ENCODE measurements around the gene NOTCH3. TPM values are rescaled to one million over a fixed set of nuclear protein-coding genes. Genes with fewer than 3 reads are reported as not detected.

The NOTCH3 gene
- total RNA-seq, 1 donor: 39.4 TPM

DNA sequence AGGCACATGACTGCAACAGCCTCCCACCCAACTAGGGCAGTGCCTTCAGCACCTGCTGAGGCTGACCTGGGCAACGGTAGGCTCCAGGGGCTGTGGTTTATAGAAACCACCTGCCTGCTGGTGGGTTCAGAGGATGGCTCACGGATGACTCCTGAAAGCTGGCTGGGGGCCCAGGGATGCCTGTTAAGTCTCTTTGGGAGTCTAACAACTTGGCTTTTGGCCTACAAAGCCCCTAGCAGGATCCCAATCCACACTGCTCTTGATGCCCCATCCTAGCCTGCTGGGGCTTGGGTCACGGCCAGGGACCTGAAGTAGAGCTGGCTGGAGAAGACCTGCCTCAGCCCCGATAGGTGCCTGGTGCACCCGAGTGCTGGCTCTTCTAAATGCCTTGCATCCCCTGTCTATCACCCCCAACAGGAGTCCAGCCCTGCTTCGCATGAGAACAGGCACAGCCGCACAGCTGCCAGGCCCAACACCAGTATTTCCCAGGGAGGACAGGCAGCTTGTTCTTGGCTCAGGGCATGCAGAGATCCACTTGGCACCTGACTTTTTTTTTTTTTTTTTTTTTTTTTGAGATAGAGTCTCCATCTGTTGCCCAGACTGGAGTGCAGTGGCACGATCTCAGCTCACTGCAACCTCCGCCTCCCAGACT is 40.6 kb upstream of the NOTCH3 start:
- DNase-seq (ENCODE audit: low read depth): no peak

DNA sequence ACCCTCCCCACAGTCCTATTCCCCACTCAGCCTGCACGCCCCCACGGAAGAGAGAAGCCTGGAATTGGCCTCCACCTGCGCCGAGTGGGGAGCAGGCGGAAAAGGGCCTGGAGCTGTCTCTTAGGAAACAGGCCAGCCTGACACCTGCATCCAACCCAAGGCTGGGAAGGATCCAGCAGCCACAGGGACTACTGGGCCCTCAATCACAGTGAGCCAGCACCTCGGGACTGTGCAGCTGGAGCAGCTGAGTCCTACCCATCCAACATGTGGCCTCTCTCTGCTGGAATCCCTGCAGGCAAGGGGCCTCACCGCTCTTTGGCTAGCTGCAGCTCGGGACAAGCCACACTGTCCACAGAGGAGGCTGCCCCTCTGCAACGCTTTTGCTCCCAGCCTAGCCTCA is 39.7 kb upstream of the NOTCH3 start:
- TF ChIP-seq, protein P1, sequence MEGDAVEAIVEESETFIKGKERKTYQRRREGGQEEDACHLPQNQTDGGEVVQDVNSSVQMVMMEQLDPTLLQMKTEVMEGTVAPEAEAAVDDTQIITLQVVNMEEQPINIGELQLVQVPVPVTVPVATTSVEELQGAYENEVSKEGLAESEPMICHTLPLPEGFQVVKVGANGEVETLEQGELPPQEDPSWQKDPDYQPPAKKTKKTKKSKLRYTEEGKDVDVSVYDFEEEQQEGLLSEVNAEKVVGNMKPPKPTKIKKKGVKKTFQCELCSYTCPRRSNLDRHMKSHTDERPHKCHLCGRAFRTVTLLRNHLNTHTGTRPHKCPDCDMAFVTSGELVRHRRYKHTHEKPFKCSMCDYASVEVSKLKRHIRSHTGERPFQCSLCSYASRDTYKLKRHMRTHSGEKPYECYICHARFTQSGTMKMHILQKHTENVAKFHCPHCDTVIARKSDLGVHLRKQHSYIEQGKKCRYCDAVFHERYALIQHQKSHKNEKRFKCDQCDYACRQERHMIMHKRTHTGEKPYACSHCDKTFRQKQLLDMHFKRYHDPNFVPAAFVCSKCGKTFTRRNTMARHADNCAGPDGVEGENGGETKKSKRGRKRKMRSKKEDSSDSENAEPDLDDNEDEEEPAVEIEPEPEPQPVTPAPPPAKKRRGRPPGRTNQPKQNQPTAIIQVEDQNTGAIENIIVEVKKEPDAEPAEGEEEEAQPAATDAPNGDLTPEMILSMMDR (IDR thresholded peaks at IDR 0.05; ENCODE audit: insufficient read depth, low read length): no peak
- no peak for DNase-seq (ENCODE audit: low read depth)
- H3K4me3 ChIP-seq (ENCODE audit: low read depth, low read length): no peak overlapping the region

More for the DNA sequence above, 40.6 kb upstream of the NOTCH3 start:
- TF ChIP-seq, protein P1 (IDR thresholded peaks at IDR 0.05; ENCODE audit: insufficient read depth, low read length): no peak
- no peak overlapping the region for H3K4me3 ChIP-seq (ENCODE audit: low read depth, low read length)

DNA sequence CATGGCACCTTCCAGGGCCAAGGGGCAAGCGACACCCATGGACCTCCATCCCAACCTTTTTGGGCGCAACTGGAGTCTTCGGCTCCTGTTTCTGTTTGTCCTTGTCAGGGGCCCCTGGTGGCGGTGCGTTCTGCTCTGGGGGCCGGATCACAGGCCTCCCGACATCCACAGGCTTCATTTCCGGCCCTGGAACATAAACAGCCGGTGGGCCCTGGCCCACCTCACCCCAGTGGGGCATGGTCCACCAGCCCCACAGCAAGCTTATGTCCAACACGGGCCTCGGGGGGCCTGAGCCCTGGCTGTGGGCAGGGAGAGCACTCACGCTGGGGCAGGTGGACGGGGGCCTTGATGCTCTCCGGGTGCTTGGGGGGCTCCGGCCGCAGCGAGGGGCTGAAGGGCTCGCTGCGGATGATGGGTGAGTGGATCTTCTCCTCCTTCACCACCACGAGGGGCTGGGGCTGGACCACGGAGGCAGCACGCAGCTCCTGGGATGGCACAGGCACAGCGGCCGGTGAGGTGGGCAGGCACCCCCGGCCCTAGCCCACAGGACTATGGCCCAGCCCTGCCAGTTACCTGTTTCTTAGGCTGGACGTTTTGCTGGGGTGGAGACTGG is 38.6 kb upstream of the NOTCH3 start:
- no peak overlapping the region for H3K4me3 ChIP-seq (ENCODE audit: low read depth, low read length)
- TF ChIP-seq, protein P1 (IDR thresholded peaks at IDR 0.05; ENCODE audit: insufficient read depth, low read length): no peak
- no peak for DNase-seq (ENCODE audit: low read depth)

DNA sequence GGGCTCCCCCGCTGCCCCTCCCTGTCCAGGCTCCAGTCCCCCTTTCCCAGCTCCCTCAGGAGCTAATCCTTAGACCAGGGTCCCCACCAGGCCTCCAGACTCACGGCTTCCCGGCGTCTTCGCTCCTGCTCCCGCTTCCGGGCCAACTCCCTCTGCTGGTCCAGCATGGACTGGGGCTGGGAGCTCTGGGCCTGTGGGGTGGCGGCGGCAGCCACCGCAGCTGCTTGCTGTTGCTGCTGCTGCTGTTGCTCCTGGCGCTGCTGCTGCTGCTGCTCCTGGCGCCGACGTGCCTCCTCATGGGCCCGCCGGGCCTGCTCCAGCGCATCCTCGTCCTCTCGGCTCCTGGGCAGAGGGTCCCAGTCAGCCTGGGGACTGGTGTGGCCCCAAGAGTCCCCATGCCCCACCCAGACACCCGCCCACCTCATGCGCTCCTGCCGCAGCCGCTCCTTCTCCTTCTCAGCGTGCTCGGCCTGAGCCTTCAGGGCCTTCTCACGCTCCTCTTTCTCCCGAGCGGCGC is 37.9 kb upstream of the NOTCH3 start:
- no peak for DNase-seq (ENCODE audit: low read depth)
- TF ChIP-seq, protein P1 (IDR thresholded peaks at IDR 0.05; ENCODE audit: insufficient read depth, low read length): no peak
- no peak overlapping the region for H3K4me3 ChIP-seq (ENCODE audit: low read depth, low read length)

DNA sequence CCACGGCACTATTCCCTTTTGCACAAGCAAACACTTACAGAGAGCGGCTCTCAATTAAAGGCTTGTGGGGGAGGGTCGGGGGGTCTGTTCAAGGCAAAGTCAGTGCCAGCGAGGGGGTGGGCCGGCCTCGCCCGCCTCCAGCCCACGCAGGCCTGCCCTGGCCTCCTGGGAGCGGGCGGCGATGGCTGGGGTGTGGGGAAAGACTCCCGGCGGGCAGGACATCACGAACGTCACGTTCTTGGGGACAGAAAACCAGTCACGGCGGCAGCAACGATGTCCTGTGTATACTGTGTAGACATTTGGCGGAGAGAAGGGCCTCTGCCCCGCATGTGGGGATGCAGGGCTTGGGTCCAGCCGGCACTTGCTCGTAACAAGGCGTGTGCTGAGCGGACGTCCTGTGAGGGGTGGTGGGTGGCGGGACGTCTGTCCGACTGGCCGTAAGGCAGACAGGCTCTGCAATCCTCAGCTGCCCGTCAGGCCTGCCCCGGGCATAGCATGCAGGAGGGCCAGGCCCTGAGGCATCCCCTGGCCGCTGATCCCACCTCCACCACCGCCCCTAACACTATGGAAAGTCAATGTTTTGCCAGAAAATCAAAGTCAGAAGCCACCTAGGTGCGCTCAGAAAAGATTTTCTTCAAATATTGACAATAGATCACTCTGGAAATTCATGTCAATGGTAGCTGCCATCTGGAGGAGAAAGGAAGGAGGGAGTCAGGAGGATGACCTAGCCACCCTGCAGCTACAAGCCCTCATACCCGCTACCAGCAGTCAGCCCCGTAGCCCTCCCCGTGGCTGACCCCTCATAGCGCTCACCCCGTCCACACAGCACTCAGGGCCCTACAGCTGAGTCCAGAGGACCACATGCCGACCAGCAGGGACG is 37.2 kb upstream of the NOTCH3 start:
- no peak for DNase-seq (ENCODE audit: low read depth)
- no peak overlapping the region for H3K4me3 ChIP-seq (ENCODE audit: low read depth, low read length)
- TF ChIP-seq, protein P1 (IDR thresholded peaks at IDR 0.05; ENCODE audit: insufficient read depth, low read length): no peak

DNA sequence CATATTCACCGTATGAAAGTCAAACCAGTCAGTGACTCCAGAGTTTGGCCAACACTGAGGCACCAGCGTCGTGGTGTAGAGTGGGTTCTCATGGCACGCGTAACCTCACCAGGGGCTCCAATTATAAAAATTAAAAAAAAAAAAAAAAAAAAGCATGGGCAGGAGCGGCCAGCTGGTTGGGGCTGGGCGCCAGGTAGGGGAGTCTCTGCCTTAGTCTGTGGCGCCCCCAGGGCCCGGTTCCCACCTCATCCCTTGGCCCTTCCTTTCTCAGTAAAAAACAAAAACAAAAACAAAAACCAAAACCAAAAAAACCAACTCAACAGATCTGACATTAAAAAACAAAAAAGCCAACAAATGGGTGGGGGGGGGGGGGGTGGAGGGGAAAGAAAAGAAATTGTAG is 36.1 kb upstream of the NOTCH3 start:
- TF ChIP-seq, protein P1 (IDR thresholded peaks at IDR 0.05; ENCODE audit: insufficient read depth, low read length): no peak
- no peak overlapping the region for H3K4me3 ChIP-seq (ENCODE audit: low read depth, low read length)
- DNase-seq (ENCODE audit: low read depth): no peak

Measured in fibroblast of the aortic adventitia (primary cell).